Calu3 (cell line): Measurements from ENCODE around the gene TRIM9. TPM values are rescaled to one million over a fixed set of nuclear protein-coding genes. Genes with fewer than 3 reads are reported as not detected.

Experiments used
- BruUV-seq: library from RNA; stranded (reverse); fragments of 400-500 nt; replicated peaks from 2 replicates; lab custom pipeline; 2021; lab: Mats Ljungman, UMichigan
- CTCF ChIA-PET: fragments of 300-600 bp; sonication (Branson Sonifier 250); formaldehyde crosslinking; loops from one replicate; lab custom pipeline; 2022; ENCODE audit warnings: antibody characterized with exemption; lab: Charles Lee
- DNase-seq: peaks from one replicate; pipeline ENCODE4 v3.0.0; 2022
- H3K27ac Mint-ChIP-seq: one replicate; pipeline ENCODE4 v1.8.0; 2022; ENCODE audit warnings: mixed read lengths; ENCODE audit not compliant: unreplicated experiment
- H3K27me3 Mint-ChIP-seq: one replicate; pipeline ENCODE4 v1.8.0; 2022; ENCODE audit warnings: mixed read lengths; ENCODE audit not compliant: unreplicated experiment
- H3K36me3 Mint-ChIP-seq: one replicate; pipeline ENCODE4 v1.8.0; 2022; ENCODE audit warnings: mild to moderate bottlenecking, moderate library complexity, mixed read lengths; ENCODE audit not compliant: insufficient read depth, unreplicated experiment
- H3K4me1 Mint-ChIP-seq: one replicate; pipeline ENCODE4 v1.8.0; 2022; ENCODE audit warnings: mild to moderate bottlenecking, low read depth, mixed read lengths; ENCODE audit not compliant: unreplicated experiment
- H3K4me3 Mint-ChIP-seq: one replicate; pipeline ENCODE4 v1.8.0; 2022; ENCODE audit warnings: mild to moderate bottlenecking, low read depth, moderate library complexity, mixed read lengths; ENCODE audit not compliant: unreplicated experiment
- H3K9me3 Mint-ChIP-seq: one replicate; pipeline ENCODE4 v1.8.0; 2022; ENCODE audit warnings: low read depth, mixed read lengths; ENCODE audit not compliant: unreplicated experiment
- intact Hi-C: fragments of 100-400 bp; cut with micrococcal nuclease; formaldehyde crosslinking; loops from one replicate; pipeline ENCODE4 v1.10.0; 2022; ENCODE audit not compliant: unreplicated experiment
- total RNA-seq: library from RNA; stranded (reverse); gene quantifications from 2 replicates; pipeline ENCODE4 v1.2.3, GENCODE V29; 2022
- TF ChIP-seq, protein P1 (sequence below): fragments of 200-600 bp; IDR thresholded peaks from one replicate; pipeline ENCODE4 v1.8.0; 2022; ENCODE audit warnings: antibody characterized with exemption; ENCODE audit not compliant: unreplicated experiment

The TRIM9 gene
- total RNA-seq, 1 experiment from 2014 or later: 1.6 TPM

GRCh38 chr14:51116682-51117081, 21.8 kb upstream of the TRIM9 start:
- Mint-ChIP-seq H3K9me3 (no peaks in the 10 kb centered on the region), H3K27ac (no peak overlapping the region), H3K36me3 (no peaks in the 10 kb centered on the region), H3K4me1 (no peaks in the 10 kb centered on the region), H3K4me3 (no peak overlapping the region), H3K27me3 (peaks cover 14% of the 10 kb centered on the region)
- DNase-seq: no peak
- intact Hi-C loops: no loop called here
- TF ChIP-seq, protein P1, sequence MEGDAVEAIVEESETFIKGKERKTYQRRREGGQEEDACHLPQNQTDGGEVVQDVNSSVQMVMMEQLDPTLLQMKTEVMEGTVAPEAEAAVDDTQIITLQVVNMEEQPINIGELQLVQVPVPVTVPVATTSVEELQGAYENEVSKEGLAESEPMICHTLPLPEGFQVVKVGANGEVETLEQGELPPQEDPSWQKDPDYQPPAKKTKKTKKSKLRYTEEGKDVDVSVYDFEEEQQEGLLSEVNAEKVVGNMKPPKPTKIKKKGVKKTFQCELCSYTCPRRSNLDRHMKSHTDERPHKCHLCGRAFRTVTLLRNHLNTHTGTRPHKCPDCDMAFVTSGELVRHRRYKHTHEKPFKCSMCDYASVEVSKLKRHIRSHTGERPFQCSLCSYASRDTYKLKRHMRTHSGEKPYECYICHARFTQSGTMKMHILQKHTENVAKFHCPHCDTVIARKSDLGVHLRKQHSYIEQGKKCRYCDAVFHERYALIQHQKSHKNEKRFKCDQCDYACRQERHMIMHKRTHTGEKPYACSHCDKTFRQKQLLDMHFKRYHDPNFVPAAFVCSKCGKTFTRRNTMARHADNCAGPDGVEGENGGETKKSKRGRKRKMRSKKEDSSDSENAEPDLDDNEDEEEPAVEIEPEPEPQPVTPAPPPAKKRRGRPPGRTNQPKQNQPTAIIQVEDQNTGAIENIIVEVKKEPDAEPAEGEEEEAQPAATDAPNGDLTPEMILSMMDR: no peak
- CTCF ChIA-PET: no interaction called here
- no TSS peak for BruUV-seq

GRCh38 chr14:51109651-51110050, 14.7 kb upstream of the TRIM9 start:
- BruUV-seq: no TSS peak
- Mint-ChIP-seq H3K9me3 (no peaks in the 10 kb centered on the region), H3K4me3 (no peak overlapping the region), H3K27ac (no peak overlapping the region), H3K36me3 (no peaks in the 10 kb centered on the region), H3K27me3 (no peaks in the 10 kb centered on the region), H3K4me1 (no peaks in the 10 kb centered on the region)
- no peak for DNase-seq
- CTCF ChIA-PET: no interaction called here
- intact Hi-C loops: no loop called here
- TF ChIP-seq, protein P1: no peak

DNA sequence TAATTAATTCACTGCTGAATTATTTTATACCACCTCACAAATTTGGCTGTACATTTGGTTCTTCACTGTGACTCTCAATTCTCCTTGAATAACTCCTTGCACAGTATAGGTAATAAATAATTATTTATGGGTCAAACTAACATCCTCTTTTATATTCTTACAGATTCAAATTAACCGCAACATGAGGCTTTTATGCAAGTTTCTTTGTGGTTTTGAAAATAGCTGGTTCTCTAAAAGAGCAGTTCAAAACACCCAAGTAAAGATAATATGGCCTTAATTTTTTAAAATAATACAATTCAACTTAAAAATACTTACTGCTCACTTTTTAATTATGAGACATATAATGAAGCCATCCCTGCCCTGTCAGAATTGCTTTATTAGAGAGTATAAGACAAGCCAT, 12.9 kb upstream of the TRIM9 start:
- Mint-ChIP-seq H3K4me1 (no peaks in the 10 kb centered on the region), H3K9me3 (no peaks in the 10 kb centered on the region), H3K27ac (no peak overlapping the region), H3K27me3 (no peaks in the 10 kb centered on the region), H3K36me3 (no peaks in the 10 kb centered on the region), H3K4me3 (no peak overlapping the region)
- no peak for DNase-seq
- TF ChIP-seq, protein P1: no peak
- intact Hi-C loops: no loop called here
- CTCF ChIA-PET: no interaction called here
- BruUV-seq: no TSS peak

GRCh38 chr14:51104467-51104866, 9.6 kb upstream of the TRIM9 start:
- no peak overlapping the region for H3K4me3 Mint-ChIP-seq
- H3K36me3 Mint-ChIP-seq: no peaks in the 10 kb centered on the region
- intact Hi-C loops: no loop called here
- DNase-seq: no peak
- H3K4me1 Mint-ChIP-seq: no peaks in the 10 kb centered on the region
- no TSS peak for BruUV-seq
- TF ChIP-seq, protein P1: no peak
- no peaks in the 10 kb centered on the region for H3K9me3 Mint-ChIP-seq
- H3K27me3 Mint-ChIP-seq: no peaks in the 10 kb centered on the region
- CTCF ChIA-PET: interaction anchor here (0.6 to 1.6 kb wide), 3 partner anchors 9 to 149 kb away, joined by 3 to 6 read pairs (median 6); no protein-coding TSS in a partner anchor
- no peak overlapping the region for H3K27ac Mint-ChIP-seq
